Mammary epithelial cell (primary cell): ENCODE data around the gene CEP41.

ENCODE experiments used
- EZH2 ChIP-seq: IDR thresholded peaks from 2 replicates; pipeline ENCODE4 v1.6.1; 2012; ENCODE audit warnings: low read length, inconsistent platforms, borderline replicate concordance
- TF ChIP-seq, protein P1 (sequence below), 2 donors: IDR thresholded peaks in 1 of 2; conservative IDR thresholded peaks in 1 of 2; 2 replicates each; pipeline ENCODE4 v1.5.1; 2011 to 2012; ENCODE audit warnings: inconsistent platforms in 2 of 2, low read length in 2 of 2, mild to moderate bottlenecking in 2 of 2, control low read depth in 1 of 2, low read depth in 1 of 2; ENCODE audit not compliant: insufficient read depth in 1 of 2; ENCODE audit errors: extremely low read depth in 1 of 2

DNA sequence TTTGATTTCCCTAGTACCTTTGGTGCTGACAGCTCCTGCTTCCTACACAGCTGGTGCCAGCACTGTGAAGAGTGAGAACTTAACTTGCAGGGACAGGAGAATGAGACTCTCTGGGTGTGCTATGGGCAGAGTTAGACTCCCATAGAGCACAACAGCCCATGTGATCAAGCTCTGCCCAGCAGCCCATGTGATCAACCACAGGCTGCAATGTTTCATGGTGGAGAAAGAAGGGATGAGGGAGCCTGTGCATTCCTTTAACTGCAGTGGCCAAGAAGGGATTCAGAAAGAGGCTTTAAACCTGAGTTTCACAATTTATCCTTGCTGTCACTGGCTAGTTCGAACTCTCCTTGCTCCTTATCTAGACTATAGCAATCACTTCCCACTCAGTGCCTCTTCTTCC, 41.1 kb upstream of the CEP41 start:
- TF ChIP-seq, protein P1, sequence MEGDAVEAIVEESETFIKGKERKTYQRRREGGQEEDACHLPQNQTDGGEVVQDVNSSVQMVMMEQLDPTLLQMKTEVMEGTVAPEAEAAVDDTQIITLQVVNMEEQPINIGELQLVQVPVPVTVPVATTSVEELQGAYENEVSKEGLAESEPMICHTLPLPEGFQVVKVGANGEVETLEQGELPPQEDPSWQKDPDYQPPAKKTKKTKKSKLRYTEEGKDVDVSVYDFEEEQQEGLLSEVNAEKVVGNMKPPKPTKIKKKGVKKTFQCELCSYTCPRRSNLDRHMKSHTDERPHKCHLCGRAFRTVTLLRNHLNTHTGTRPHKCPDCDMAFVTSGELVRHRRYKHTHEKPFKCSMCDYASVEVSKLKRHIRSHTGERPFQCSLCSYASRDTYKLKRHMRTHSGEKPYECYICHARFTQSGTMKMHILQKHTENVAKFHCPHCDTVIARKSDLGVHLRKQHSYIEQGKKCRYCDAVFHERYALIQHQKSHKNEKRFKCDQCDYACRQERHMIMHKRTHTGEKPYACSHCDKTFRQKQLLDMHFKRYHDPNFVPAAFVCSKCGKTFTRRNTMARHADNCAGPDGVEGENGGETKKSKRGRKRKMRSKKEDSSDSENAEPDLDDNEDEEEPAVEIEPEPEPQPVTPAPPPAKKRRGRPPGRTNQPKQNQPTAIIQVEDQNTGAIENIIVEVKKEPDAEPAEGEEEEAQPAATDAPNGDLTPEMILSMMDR (conservative IDR thresholded peaks at IDR 0.05 in 1 of 2, IDR thresholded peaks at IDR 0.05 in 1 of 2; ENCODE audit: extremely low read depth in 1 of 2, insufficient read depth in 1 of 2, low read depth in 1 of 2, low read length in 2 of 2), result no peak
- TF ChIP-seq EZH2, result no peak
